M059J (cell line): Measurements from ENCODE around the gene BLCAP. TPM values are rescaled to one million over a fixed set of nuclear protein-coding genes. Genes with fewer than 3 reads are reported as not detected.
A peak's percentile ranks its signal among the peaks of the same experiment; 100 is the strongest.
"Not testable (repeated sequence)": the region's sequence is repeated elsewhere in the genome, so short reads cannot be mapped to it uniquely, and the experiment has no call there.

Experiments used
- DNase-seq: peaks from one replicate; pipeline ENCODE4 v3.0.0-alpha.2; 2012; ENCODE audit warnings: low read depth
- total RNA-seq: library from RNA; depleted of rRNA; stranded (reverse); fragments of >200 nt; shearing (Covaris generic); gene quantifications from 2 replicates; pipeline ENCODE4 v1.2.3, GENCODE V29; 2014

The BLCAP gene
- total RNA-seq, 1 experiment from 2014 or later = 112 TPM

DNA sequence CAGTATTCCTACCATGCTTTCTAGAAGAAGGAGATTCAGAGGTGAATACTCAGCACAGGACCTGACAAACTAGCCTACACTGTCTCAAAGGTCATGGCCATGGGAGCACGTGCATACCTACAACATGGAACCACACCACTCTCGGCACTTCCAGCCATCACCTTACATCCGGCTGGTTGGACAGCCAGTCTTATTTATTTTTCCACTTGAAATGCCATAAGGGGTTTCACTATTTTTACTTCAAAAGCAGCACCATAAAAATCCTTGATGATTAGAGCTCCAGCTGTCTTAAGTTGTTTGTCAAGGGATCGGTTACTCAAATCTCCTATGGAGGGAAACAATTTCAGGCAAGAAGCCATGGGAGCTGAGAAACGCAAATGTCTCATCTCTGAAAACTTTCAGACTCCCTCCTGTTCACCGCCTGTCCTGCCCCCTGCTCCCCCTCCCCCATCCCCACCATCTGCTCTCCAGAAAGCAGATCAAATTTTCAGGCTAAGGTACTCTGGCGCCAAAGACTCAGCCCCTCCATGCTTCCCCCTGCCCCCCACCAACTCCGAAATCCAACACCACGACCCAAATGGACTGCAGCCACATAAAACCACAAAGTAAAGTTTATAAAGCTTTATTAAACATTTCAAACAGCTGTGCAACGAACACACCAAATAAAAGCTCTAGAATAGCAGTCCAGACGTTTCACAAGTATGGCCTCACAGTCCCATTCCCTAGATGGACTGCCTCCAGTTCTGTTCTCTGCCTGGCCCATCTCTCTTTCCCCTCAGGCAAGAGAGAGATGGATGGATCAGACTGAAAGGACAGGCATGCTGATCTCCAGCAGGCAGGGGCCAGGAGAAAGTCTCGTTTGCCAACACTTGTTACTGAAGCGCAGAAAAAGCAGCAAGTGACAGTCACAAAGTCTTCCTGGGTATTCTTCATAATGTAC lies 10.6 kb downstream of the BLCAP start:
- DNase-seq = no peak

DNA sequence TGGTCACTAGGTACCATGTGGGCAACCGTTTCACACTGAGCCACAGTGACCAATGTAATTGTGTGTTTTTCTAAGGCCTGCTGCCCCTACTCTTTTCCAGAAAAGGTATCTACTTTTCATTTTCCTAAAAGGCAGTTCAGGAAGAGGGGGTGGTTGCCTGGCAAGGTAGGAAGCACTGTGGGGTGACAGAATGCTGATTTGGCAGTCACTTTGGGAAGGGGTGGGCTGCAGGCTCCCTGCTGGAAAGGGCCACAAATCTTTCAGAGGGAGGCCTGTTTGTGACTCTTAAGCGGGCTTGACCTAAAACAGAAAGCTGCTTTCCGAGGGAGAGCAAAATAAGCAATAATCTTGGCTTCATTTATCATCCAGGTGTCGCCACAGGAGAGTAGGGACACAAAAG lies 11.8 kb downstream of the BLCAP start:
- no peak for DNase-seq

DNA sequence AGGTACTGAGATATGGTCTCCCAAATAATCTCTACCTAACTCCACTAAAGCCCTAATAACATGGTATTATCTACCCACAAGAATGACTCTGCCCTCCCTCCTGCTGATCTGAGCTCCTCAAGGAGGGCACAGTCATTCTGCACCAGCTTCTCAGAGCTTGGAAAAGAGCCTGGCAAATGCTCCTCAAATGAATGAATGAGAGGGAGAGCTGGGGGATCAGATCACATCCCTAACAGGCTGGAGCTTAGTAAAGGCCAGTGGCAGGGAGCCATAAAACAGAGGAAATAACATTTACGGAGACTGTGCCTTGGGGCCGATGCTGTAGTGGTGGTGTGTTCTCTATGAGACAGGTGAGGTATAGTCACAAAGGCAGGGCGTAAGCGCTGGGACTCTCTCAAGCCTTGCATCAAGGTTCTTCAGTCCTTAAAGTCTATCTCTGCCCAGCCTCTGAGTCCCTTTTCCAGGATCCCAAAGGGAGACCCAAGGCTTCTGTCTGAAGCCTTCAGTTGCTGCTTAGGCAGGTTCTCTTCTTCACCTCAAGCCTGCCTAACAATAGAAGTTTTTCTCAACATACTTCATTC lies 13.8 kb downstream of the BLCAP start:
- DNase-seq = peak; percentile 55

DNA sequence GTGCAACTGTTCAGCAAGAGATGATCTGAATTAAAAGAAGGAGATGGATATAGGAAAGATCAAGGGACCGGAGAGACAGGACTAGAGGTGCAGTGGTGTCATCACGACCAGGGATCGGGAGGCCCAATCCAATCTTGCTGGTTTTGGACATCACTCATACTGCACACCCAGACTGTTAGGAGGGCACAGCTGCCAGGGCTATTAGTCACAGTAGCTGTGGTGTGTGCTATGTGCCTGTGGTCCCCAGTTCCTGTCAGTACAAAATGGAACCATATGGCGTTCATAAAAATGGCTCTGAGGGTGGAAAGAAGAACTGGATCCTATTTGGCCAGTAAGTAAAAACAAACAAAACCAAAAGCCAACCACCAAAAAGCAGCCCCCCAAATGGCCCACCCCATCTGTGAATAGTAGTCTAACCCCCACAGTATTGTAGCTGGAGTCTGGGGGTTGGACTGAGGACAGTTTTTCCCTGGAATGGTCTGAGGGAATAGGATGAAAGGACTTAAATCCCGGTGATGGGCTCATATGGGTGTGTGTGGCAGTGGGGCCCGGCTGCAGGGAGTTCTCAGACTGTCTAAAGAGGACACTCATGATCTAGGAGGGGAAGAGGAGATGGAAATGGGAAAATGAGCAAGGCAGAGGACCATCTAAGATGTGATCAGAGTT lies 15.9 kb downstream of the BLCAP start:
- DNase-seq = peak; percentile 90

DNA sequence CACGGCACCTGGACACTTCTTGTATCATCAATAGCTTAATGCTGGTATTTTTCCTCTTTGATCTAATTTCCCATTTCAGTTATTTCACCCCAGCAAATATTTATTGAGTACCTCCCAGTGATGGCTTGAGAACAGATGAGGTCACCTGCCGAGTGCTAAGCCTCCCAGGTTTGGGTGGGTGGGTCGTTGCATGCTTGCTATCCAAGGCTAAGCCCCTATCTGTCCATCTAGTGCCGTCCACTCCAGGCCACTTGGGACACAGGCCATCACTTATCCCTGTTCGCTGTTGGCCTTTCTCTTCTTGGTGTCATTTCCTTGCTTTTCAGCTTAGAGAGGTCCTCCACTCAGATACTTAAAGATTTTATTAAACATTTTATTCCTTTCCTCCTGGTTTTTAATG lies 17.4 kb downstream of the BLCAP start:
- no peak for DNase-seq

DNA sequence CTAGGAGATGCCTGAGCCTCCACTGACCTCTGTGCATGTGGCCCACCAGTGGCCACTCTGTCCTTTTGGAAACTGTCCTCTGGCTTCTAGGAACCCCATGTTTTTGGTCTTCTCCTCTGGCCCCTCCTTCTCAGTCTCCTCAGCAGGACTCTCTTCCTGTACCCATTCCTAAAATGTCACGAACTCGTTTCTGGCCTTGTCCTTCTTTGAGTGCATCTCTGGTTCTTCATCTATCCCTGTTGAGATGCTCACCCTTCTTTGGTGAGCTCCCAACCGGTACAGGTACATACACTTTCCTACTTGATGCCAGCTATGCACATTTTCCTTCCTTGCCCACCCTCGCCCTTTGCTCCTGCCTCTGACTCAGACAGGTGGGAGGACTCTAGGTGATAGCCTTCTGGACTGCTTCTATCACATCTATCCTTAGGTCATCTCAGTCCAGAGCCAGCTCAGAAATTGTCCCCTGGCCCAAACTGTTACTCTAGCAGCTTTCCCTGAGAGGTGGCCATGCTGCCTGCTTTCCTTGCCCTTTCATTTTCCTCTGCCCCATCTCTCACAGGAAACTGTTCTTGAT lies 21.4 kb downstream of the BLCAP start:
- no peak for DNase-seq

DNA sequence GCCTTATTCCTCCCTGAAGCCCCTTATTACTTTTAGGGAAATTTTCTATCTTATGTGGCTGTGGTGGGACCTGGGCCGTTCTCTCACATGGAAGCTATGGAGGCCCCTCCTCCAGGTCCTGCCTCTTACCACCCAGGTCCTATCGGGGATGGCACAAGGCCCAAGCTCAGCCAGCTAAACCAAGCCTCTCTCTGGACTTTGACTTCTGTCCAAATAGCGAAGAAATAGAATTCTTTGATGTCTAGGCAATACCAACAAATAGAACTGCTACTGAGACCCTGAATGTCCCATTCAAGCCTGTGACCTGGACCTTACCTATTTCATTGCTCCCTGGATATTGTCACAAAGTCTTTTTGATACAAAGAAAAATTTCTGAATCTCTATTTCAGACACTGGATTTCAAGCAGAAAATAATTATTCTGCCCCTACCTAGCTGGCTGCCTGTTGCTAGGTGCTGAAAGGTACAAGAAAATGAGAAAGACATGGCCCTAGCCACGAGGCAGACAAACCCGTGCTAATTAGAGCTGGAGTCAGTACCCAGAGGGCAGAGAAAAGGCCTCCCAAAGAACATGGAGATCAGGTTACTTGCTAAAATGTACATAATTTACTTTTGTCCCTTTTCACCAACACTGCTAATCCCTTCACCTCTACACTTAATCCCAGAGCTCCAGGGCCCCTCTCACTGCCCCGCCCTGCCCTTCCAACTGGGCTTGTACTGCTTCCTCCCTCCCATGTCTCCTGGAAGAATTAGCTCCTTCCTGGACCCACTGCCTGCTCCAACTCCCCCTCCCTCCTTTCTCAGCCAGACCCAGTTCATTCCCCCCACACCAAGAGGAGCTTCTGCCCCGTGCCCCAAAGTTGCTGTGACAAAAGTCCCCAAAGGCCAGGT lies 22.2 kb downstream of the BLCAP start:
- no peak for DNase-seq

DNA sequence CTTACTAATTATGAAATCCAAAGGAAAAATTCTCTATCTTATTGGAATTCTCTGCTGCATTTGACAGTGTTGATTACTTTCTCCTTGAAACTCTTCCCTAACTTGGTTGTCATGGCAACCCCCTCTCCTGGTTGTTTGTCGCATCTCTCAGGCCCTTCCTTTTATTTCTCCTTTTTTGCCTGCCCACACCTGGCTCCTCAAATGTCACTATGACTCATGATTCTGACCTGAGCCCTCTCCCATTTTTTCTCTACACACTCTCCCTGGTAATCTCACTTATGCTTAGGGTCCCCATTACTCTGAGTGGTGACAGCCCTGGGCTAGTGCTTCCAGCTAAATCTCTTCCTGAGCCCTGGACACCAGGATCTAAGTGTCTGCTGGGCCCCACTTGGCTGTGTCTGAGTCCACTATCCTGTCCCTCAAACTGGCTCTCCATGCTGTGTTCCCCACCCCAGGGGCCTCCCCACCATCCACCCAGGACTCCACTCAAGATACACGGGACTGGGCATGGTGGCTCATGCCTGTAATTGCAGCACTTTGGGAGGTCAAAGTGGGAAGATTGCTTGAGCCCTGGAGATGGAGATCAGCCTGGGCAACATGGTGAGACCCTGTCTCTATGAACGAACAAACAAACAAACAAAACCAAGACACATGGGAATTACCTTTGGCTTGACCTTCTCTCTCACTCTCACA lies 23.1 kb downstream of the BLCAP start:
- peak; percentile 65 for DNase-seq

DNA sequence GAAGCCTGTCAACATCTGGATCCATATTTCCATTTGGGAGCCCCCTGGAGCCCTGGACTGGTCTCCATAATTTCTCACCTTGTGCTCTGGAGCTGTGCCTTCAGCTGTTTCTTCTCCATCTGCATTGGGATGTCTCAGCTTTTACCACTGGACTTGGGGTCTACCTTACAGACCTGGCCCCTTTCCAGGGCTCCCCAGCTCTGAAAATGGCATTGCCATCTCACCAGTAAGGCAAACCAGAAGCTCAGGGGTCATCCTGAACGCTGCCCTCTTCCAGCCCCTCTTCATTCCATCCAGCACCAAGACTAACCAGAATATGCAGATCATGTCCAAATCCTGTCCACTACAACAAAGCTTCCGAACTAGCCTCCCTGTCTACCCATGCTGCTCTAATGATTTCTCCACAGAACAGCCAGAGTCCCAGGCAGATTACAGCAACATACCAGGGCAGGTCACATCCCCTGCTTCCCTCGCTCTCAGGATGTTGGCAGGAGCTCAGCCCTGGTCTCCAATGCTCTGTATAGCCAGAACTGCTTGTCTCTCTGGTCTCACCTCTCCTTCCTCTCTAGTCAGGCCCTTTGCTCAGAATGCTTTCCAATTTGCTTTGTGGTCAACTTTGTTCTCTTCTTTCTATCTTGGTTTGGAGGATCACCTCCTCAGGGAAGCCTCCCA lies 24.3 kb downstream of the BLCAP start:
- no peak for DNase-seq

DNA sequence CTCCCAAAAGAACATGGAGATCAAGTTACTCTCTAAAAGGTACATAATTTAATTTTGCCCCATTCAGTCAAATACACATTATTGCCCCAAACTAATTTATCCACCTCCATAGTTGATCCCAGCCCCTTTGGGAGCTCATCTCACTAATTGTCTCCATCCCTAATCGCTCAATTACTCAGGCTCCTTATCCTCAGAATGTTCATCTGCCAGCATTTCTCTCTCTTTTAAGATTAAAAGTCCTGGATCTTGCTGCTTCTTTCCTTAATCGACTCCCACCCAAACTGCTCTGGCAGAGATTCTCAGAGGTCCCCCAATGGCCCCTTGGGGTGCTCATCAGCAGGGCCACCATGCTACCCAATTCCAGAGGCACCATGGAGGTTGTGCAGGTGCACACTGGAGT lies 25.0 kb downstream of the BLCAP start:
- DNase-seq = no peak

DNA sequence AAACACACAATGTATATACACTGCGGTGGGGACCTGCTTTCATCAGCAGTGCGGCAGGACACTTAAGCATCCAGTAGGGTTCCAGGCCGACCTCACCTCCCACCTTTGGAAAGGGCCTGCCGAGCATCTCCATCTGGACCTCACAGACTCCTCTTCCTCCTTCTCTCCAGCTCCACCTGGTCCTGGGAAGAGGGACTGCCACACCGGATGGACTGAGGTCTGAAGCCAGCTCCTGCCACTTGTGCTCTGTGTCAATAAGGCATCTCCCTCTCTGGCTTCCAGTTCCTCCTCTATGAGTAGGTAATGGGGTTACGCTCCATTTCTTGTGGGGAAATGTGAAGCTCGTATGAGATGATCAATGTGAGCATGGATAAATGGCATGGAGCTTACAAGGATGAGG lies 25.7 kb downstream of the BLCAP start:
- DNase-seq = no peak

DNA sequence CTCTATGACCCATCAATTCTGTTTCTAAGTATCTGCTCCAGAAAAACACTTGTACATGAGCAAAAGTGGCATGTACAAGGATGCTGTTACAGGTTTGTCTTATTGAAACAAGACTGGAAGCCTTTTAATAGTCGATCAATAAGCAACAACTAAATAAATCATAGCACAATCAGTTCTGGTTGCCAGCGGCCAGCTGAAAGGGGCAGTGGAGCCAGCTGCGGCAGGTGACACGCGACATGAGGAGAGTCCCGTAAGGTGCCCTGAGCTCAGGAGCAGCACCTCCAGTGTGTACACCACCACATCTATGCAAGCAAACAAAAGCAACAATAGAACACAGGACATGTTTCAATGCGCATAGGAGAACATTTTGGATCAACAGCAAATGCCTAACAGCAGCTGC lies 27.4 kb downstream of the BLCAP start:
- DNase-seq = no peak

DNA sequence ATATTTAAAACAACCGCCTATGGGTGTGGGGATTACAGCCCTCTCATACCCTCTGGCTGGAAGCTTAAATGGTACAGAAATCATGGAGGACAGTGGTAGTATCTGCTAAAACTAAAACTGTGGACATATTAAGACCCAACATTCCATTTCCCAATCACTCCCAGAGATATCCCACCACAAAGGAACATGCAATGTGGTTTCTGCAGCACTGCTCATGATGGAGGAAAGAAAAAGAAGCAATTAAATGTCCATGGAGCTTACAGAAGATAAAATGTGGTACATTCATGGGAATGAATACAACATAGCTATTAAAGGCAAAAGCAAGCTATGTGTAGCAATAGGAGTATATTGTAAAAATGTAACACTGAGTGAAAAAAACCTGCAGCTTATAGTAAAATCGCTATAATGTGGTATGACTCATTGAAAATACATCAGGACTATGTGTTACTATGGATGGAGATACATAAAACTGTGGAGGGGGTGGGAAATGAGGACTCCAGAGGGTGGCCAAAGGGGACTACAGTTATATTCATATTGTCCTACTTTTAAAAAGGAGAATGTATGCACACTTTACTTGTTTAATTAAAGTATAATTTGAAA lies 29.5 kb downstream of the BLCAP start:
- DNase-seq = no peak

DNA sequence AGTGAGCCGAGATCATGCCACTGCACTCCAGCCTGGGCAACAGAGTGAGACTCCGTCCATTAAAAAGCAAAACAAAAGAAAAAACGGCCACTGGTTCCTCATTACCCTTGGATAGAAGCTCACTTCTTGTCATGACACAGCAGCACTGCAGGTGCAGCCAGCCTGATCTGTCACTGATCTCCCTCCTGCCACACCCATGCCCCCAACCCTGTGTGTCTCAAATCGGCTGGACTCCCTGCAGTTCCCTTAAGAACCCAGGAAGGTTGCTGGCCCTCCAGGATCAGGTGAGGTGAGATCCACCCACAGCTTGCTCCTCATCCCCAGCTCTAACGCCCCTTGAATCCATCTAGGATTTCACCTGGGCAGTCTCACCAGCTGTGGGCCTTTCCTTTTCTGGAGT lies 32.9 kb downstream of the BLCAP start:
- no peak for DNase-seq

DNA sequence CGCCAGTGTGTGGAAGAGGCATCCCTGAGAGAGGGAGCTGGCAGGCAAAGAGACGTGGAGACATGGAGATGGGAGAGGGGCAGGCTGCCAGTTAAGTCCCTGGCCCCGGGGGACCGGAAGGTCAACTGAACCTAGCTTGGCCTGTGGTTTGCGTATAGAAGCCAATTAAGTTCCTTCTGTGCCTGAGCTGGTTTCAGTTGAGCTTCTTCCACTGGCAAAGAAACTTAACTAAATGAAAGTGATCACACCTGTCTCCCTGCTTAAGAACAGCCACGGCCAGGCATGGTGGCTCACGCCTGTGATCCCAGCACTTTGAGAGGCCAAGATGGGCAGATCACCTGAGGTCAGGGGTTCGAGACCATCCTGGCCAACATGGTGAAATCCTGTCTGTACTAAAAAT lies 33.4 kb downstream of the BLCAP start:
- no peak for DNase-seq

DNA sequence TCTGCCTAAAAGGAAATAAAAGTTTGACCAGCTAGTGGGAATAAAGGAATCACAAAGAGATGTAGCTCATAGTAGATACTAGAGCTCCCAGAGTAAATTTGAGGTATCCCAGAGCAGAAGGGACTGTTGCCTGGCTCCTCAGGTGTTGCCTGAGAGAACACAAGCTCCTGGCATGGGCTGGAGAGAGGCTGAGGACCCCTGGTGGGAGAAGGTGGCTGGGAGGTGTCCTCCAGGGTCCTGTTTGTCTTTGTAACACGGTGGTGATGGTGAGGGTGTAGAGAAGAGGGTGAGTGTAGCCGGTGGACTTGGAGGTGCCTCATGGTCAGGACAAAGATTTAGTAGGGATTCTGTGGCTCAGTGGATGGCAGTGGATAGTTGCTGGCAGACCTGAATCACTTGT lies 34.7 kb downstream of the BLCAP start:
- DNase-seq = no peak

DNA sequence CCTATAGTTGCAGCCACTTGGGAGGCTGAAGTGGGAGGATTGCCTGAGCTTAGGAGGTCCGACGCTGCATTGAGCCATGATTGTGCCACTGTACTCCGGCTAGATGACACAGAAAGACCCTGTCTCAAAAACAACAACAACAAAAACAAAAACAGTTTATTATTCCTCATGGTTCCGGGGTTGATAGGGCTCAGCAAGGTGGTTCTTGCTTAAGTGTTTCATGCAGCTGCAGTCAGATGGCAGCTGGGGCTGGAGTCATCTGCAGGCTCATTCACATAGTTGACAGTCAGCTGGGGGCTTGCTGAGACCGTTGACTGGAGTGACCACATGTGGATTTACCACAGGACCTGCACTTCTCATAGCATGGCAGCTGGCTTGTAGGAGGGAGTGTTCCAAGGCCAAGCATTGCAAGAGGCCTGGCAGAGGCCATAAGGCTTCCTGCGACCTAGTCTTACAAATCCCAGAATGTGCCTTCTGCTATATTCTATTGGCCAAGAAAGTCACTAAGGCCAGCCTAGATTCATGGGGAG lies 35.5 kb downstream of the BLCAP start:
- no peak for DNase-seq

DNA sequence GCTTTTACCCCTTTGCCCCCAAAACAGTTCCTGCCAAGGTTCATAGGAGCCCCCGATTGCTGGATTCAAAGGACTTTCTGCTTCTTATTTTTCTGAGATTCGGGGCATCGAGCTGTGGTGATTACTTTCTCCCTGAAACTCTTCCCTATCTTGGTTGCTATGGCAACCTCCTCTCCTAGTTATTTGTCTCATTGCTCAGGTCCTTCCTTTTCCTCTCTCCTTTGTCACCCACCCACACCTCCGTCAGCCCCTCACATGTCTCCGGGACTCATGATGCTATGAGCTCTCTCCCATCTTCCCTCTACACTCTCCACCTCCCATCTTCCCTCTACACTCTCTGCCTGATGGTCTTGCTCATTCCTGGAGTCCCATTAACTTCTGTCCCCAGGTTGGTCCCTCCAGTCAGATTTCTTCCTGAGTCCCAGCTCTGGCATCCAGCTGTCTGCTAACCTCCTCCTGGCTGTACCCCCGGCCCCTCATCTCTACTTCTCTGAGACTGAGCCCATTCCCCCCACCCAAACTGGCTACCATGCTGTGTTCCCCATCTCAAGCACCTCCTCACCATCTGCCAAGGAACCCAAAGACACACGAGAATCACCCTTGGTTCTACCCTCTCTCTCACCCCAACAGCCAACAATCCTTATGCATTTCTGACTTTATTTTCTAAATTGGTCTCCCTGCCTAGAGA lies 36.9 kb downstream of the BLCAP start:
- DNase-seq = no peak

DNA sequence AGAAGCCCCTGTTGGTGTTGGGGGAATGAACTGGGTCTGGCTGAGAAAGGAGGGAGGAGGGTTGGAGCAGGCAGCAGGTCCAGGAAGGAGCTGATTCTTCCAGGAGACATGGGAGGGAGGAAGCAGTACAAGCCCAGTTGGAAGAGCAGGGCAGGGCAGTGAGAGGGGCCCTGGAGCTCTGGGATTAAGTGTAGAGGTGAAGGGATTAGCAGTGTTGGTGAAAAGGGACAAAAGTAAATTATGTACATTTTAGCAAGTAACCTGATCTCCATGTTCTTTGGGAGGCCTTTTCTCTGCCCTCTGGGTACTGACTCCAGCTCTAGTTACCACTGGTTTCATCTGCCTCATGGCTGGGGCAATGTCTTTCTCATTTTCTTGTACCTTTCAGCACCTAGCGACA lies 41.5 kb downstream of the BLCAP start:
- DNase-seq = not testable (repeated sequence)
